A549 (cell line): ENCODE data around the gene MLX. TPM values are rescaled to one million over a fixed set of nuclear protein-coding genes. Genes with fewer than 3 reads are reported as not detected.
A peak's percentile ranks its signal among the peaks of the same experiment; 100 is the strongest.

Source experiments
- ATAC-seq, 2 experiments: fragments of 200-7000 bp in 1 of 2; fragments of >200 bp in 1 of 2; cut with Nextera tagmentation in 1 of 2; cut with Tn5 transposase in 1 of 2; 3 replicates each; pipeline versions ENCODE4 v1.8.0 to v1.9.1; 2018 to 2020; ENCODE audit warnings: mild to moderate bottlenecking in 1 of 2, moderate library complexity in 1 of 2
- CTCF ChIA-PET: fragments of 300-600 bp; sonication (Branson Sonifier 250); formaldehyde crosslinking; extraction: SDS; loops from one replicate; lab custom pipeline; 2021; ENCODE audit warnings: antibody characterized with exemption, inconsistent platforms; lab: Yijun Ruan, JAX
- POLR2A ChIA-PET: fragments of 350-600 bp; formaldehyde crosslinking; extraction: SDS; loops from one replicate; lab custom pipeline; 2021; ENCODE audit warnings: antibody characterized with exemption, inconsistent platforms; lab: Yijun Ruan, JAX
- DNase-seq, 2 experiments: peaks; one replicate each; pipeline versions ENCODE4 v3.0.0 to v3.0.0-alpha.2; 2011 to 2016; ENCODE audit warnings: low read depth in 1 of 2, low spot score in 1 of 2
- FAIRE-seq: peaks from 2 replicates; lab custom pipeline; 2011; peaks lifted over from hg19 to GRCh38; lab: Jason Lieb, UNC
- H3K27ac ChIP-seq, 2 experiments: fragments of >200 bp; sonication (Bioruptor Twin); formaldehyde crosslinking; 3 replicates each; pipeline ENCODE4 v1.5.1; 2016 to 2017
- H3K4me1 ChIP-seq: fragments of >200 bp; sonication (Bioruptor Twin); formaldehyde crosslinking; 3 replicates; pipeline ENCODE4 v1.6.1; 2016
- H3K4me2 ChIP-seq: fragments of >200 bp; sonication (Bioruptor Twin); formaldehyde crosslinking; 3 replicates; pipeline ENCODE4 v1.6.1; 2016
- H3K4me3 ChIP-seq: fragments of >200 bp; sonication (Bioruptor Twin); formaldehyde crosslinking; 3 replicates; pipeline ENCODE4 v1.5.1; 2016
- H3K9me3 ChIP-seq: fragments of >200 bp; sonication (Bioruptor Twin); formaldehyde crosslinking; 3 replicates; pipeline ENCODE4 v1.6.1; 2016
- ATOH8 ChIP-seq: fragments of 250-450 bp; sonication (Bioruptor Pico); IDR thresholded peaks from 2 replicates; pipeline ENCODE4 v1.5.0; 2020; ENCODE audit warnings: low read depth, mild to moderate bottlenecking, moderate library complexity
- BCL3 ChIP-seq: fragments of >200 bp; sonication (Bioruptor Twin); formaldehyde crosslinking; IDR thresholded peaks from 3 replicates; pipeline ENCODE4 v1.6.1; 2016
- CTCF ChIP-seq: fragments of >200 bp; sonication (Bioruptor Twin); formaldehyde crosslinking; IDR thresholded peaks from 3 replicates; pipeline ENCODE4 v1.5.1; 2016
- EP300 ChIP-seq, 2 experiments: fragments of >200 bp; sonication (Bioruptor Twin); formaldehyde crosslinking; IDR thresholded peaks; 2 replicates in 1 of 2; 3 replicates in 1 of 2; pipeline ENCODE4 v1.6.1; 2016 to 2017
- FOSL2 ChIP-seq, 2 experiments: fragments of 450-650 bp in 1 of 2; fragments of >200 bp in 1 of 2; sonication (Bioruptor Twin) in 1 of 2; formaldehyde crosslinking; IDR thresholded peaks; 2 replicates each; pipeline versions ENCODE4 v1.5.0 to v1.6.1; 2016 to 2020; ENCODE audit warnings: mild to moderate bottlenecking in 1 of 2, moderate library complexity in 1 of 2
- GATA3 ChIP-seq: IDR thresholded peaks from 2 replicates; pipeline ENCODE4 v1.6.1; 2012; ENCODE audit warnings: borderline replicate concordance
- HOXB13 ChIP-seq: fragments of 250-450 bp; sonication (Bioruptor Pico); IDR thresholded peaks from 2 replicates; pipeline ENCODE4 v1.5.0; 2020; ENCODE audit warnings: low read depth, mild to moderate bottlenecking, moderate library complexity
- HOXB5 ChIP-seq: fragments of 250-450 bp; sonication (Bioruptor Pico); IDR thresholded peaks from 2 replicates; pipeline ENCODE4 v1.5.0; 2020; ENCODE audit warnings: mild to moderate bottlenecking, moderate library complexity
- JUN ChIP-seq, 2 experiments: fragments of >200 bp; sonication (Bioruptor Twin); formaldehyde crosslinking; IDR thresholded peaks; 2 replicates in 1 of 2; 3 replicates in 1 of 2; pipeline ENCODE4 v1.6.1; 2016 to 2017
- JUNB ChIP-seq: fragments of >200 bp; sonication (Bioruptor Twin); formaldehyde crosslinking; IDR thresholded peaks from 2 replicates; pipeline ENCODE4 v1.6.1; 2016
- MAFK ChIP-seq: fragments of 450-650 bp; IDR thresholded peaks from 2 replicates; pipeline ENCODE4 v1.6.1; 2014; ENCODE audit not compliant: partially characterized antibody
- RAD21 ChIP-seq, 2 experiments: fragments of >200 bp in 1 of 2; sonication (Bioruptor Twin) in 1 of 2; formaldehyde crosslinking in 1 of 2; IDR thresholded peaks in 1 of 2; conservative IDR thresholded peaks in 1 of 2; 2 replicates in 1 of 2; 3 replicates in 1 of 2; pipeline ENCODE4 v1.6.1; 2012 to 2018; ENCODE audit warnings: inconsistent platforms in 1 of 2
- RCOR1 ChIP-seq: fragments of 150-350 bp; IDR thresholded peaks from 2 replicates; pipeline ENCODE4 v1.6.1; 2014; ENCODE audit warnings: antibody characterized with exemption, low read length, low read depth
- RNF2 ChIP-seq: fragments of 200-600 bp; sonication (generic); IDR thresholded peaks from 2 replicates; pipeline ENCODE4 v1.6.1; 2016; ENCODE audit warnings: low read depth, mild to moderate bottlenecking, antibody characterized with exemption, moderate library complexity, borderline replicate concordance
- SMC3 ChIP-seq: fragments of >200 bp; sonication (Bioruptor Twin); formaldehyde crosslinking; IDR thresholded peaks from 3 replicates; pipeline ENCODE4 v1.6.1; 2018; ENCODE audit warnings: inconsistent platforms
- WGBS: methylation state at CpG from one replicate; pipeline ENCODE4 v1.1.6; 2017; ENCODE audit errors: missing lambda C conversion rate; 5-methylcytosine and 5-hydroxymethylcytosine counted together
- polyA plus RNA-seq, 4 experiments: library from polyadenylated mRNA; depleted of rRNA in 3 of 4; stranded (reverse); fragments of >200 nt; fragmentation: RNase III in 1 of 4; extraction: RNeasy Plus Mini Kit Qiagen cat#74134 plus additional on column Dnase treatment in 1 of 4; gene quantifications; 2 replicates in 3 of 4; 3 replicates in 1 of 4; pipeline ENCODE4 v1.2.3, GENCODE V29; 2011 to 2017
- TF ChIP-seq, protein P1 (sequence below): IDR thresholded peaks from 2 replicates; pipeline ENCODE4 v1.6.1; 2012; ENCODE audit warnings: low read depth, borderline replicate concordance
- TF ChIP-seq, protein P2 (sequence below): IDR thresholded peaks from 2 replicates; pipeline ENCODE4 v1.6.1; 2012
- TF ChIP-seq, protein P3 (sequence below): IDR thresholded peaks from 2 replicates; pipeline ENCODE4 v1.6.1; 2012

MLX gene
- polyA plus RNA-seq, 2 of the 4 experiments (the other 2 are of a cell fraction) = 46.3 to 48.0 TPM

- no peaks in the 10 kb centered on the region for H3K9me3 ChIP-seq
- FAIRE-seq (no peak), DNase-seq (peak; percentile 92 to 94), ATAC-seq (peak; percentile 55 to 57)
- TF ChIP-seq, protein P1, sequence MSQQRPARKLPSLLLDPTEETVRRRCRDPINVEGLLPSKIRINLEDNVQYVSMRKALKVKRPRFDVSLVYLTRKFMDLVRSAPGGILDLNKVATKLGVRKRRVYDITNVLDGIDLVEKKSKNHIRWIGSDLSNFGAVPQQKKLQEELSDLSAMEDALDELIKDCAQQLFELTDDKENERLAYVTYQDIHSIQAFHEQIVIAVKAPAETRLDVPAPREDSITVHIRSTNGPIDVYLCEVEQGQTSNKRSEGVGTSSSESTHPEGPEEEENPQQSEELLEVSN = 0 out of 2 replicates have a peak, but pooled peaks have one; percentile 37
- TF ChIP-seq MAFK (no peak), SMC3 (0 out of 3 replicates have a peak, but pooled peaks have one; percentile 6), BCL3 (peak; percentile 64; the same call in 1 of the 3 replicates), HOXB13 (CRISPR knock-in tag) (peak; percentile 67; the same call in 1 of the 2 replicates), JUNB (peak; percentile 83), RCOR1 (no peak), GATA3 (peak; percentile 81; the same call in 1 of the 2 replicates), FOSL2 (IDR thresholded peaks at IDR 0.05) (peak; percentile 93), FOSL2 (CRISPR knock-in tag; IDR thresholded peaks at IDR 0.05) (peak; percentile 96), CTCF (no peak), RNF2 (no peak), RAD21 (conservative IDR thresholded peaks at IDR 0.05 in 1 of 2, IDR thresholded peaks at IDR 0.05 in 1 of 2) (0 out of 5 replicates have a peak, but pooled peaks of 1 of the 2 experiments have one; percentile 14), JUN (IDR thresholded peaks at IDR 0.05) (peak; percentile 75 to 76; a peak in 3 of 5 replicates), EP300 (IDR thresholded peaks at IDR 0.05) (peak; percentile 35 to 60; a peak in 2 of 5 replicates), ATOH8 (CRISPR knock-in tag) (0 out of 2 replicates have a peak, but pooled peaks have one; percentile 74), HOXB5 (CRISPR knock-in tag) (peak; percentile 95)
- TF ChIP-seq, protein P2, sequence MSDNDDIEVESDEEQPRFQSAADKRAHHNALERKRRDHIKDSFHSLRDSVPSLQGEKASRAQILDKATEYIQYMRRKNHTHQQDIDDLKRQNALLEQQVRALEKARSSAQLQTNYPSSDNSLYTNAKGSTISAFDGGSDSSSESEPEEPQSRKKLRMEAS = peak; percentile 75
- TF ChIP-seq, protein P3, sequence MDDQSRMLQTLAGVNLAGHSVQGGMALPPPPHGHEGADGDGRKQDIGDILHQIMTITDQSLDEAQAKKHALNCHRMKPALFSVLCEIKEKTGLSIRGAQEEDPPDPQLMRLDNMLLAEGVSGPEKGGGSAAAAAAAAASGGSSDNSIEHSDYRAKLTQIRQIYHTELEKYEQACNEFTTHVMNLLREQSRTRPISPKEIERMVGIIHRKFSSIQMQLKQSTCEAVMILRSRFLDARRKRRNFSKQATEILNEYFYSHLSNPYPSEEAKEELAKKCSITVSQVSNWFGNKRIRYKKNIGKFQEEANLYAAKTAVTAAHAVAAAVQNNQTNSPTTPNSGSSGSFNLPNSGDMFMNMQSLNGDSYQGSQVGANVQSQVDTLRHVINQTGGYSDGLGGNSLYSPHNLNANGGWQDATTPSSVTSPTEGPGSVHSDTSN = peak; percentile 86
- H3K4me2 ChIP-seq = peak overlapping the region; percentile 83
- H3K4me3 ChIP-seq = 0 out of 3 replicates have a peak overlapping the region, but pooled peaks have one; percentile 13
- ChIA-PET CTCF (interaction anchor here (0.5 to 17.8 kb wide), 61 partner anchors 9 to 460 kb away, joined by 3 to 364 read pairs (median 5); partner anchors contain the start of genes CAVIN1, NAGLU and PSMC3IP), POLR2A (interaction anchor here (0.5 to 4.5 kb wide), 10 partner anchors 9 to 193 kb away, joined by 3 to 66 read pairs (median 3); partner anchors contain the start of genes CAVIN1, NAGLU and STAT3)
- 17% methylated on average over 9 of the region's 9 CpGs for WGBS
- peak overlapping the region; percentile 95 to 98 for H3K27ac ChIP-seq
- H3K4me1 ChIP-seq = peaks cover 63% of the 10 kb centered on the region
Measured at GRCh38 chr17:42518046-42518754, 48.7 kb upstream of the MLX start.
